ENCODE data around the gene STAMBPL1.

STAMBPL1 gene

GRCh38 chr10:88963318-88963717, 83.3 kb downstream of the STAMBPL1 start:
- TF ChIP-seq CTCF (IDR thresholded peaks at IDR 0.05) = no peak

- no peak for TF ChIP-seq CTCF (IDR thresholded peaks at IDR 0.05)
Measured at GRCh38 chr10:88964360-88964759, 84.3 kb downstream of the STAMBPL1 start.

GRCh38 chr10:88964869-88965415, 84.9 kb downstream of the STAMBPL1 start:
- no peak for TF ChIP-seq CTCF (IDR thresholded peaks at IDR 0.05)

GRCh38 chr10:88966797-88967196, 86.8 kb downstream of the STAMBPL1 start:
- no peak for TF ChIP-seq CTCF (IDR thresholded peaks at IDR 0.05)

GRCh38 chr10:88968391-88968790, 88.3 kb downstream of the STAMBPL1 start:
- TF ChIP-seq CTCF (IDR thresholded peaks at IDR 0.05) = no peak

- TF ChIP-seq CTCF (IDR thresholded peaks at IDR 0.05) = no peak
Measured at GRCh38 chr10:88971221-88972061, 91.4 kb downstream of the STAMBPL1 start.
